Adipocyte (in vitro differentiated cells): Measurements from ENCODE around the gene SRP68.

Source experiments
- DNase-seq: peaks from one replicate; pipeline ENCODE4 v3.0.0-alpha.2; 2015; ENCODE audit warnings: low read depth
- H3K27me3 ChIP-seq: replicated peaks from 2 replicates; pipeline ENCODE4 v1.7.0; 2013; ENCODE audit warnings: mild to moderate bottlenecking, low read length, moderate library complexity; ENCODE audit not compliant: control insufficient read depth, insufficient read depth
- H3K36me3 ChIP-seq: 2 replicates; pipeline ENCODE4 v1.7.0; 2013; ENCODE audit warnings: low read length, mild to moderate bottlenecking, moderate library complexity; ENCODE audit not compliant: control insufficient read depth, insufficient read depth, severe bottlenecking
- H3K4me1 ChIP-seq: 2 replicates; pipeline ENCODE4 v1.7.0; 2013; ENCODE audit warnings: mild to moderate bottlenecking, low read length, moderate library complexity; ENCODE audit not compliant: control insufficient read depth, insufficient read depth
- H3K4me3 ChIP-seq: 2 replicates; pipeline ENCODE4 v1.7.0; 2013; ENCODE audit warnings: mild to moderate bottlenecking, low read length, moderate library complexity
- H3K9ac ChIP-seq: 2 replicates; pipeline ENCODE4 v1.7.0; 2013; ENCODE audit warnings: mild to moderate bottlenecking, low read length, moderate library complexity
- H3K9me3 ChIP-seq: 2 replicates; pipeline ENCODE4 v1.7.0; 2013; ENCODE audit warnings: mild to moderate bottlenecking, low read length, moderate library complexity; ENCODE audit not compliant: control insufficient read depth

SRP68 gene

GRCh38 chr17:76008630-76009425 lies 63.5 kb downstream of the SRP68 start:
- peaks cover 20% of the 10 kb centered on the region for H3K4me1 ChIP-seq
- H3K4me3 ChIP-seq: no peak overlapping the region
- no peaks in the 10 kb centered on the region for H3K36me3 ChIP-seq
- no peaks in the 10 kb centered on the region for H3K9me3 ChIP-seq
- no peak overlapping the region for H3K9ac ChIP-seq
- H3K27me3 ChIP-seq: peaks cover 12% of the 10 kb centered on the region
- DNase-seq: no peak

GRCh38 chr17:76008208-76008607 lies 64.1 kb downstream of the SRP68 start:
- no peak for DNase-seq
- no peak overlapping the region for H3K4me3 ChIP-seq
- H3K36me3 ChIP-seq: no peaks in the 10 kb centered on the region
- peaks cover 12% of the 10 kb centered on the region for H3K27me3 ChIP-seq
- H3K9ac ChIP-seq: no peak overlapping the region
- no peaks in the 10 kb centered on the region for H3K9me3 ChIP-seq
- peaks cover 26% of the 10 kb centered on the region for H3K4me1 ChIP-seq

GRCh38 chr17:76007850-76008165 lies 64.5 kb downstream of the SRP68 start:
- Histone ChIP-seq H3K4me3 (no peak overlapping the region), H3K36me3 (no peaks in the 10 kb centered on the region), H3K9me3 (no peaks in the 10 kb centered on the region), H3K27me3 (peaks cover 12% of the 10 kb centered on the region), H3K4me1 (peaks cover 30% of the 10 kb centered on the region), H3K9ac (no peak overlapping the region)
- no peak for DNase-seq

- Histone ChIP-seq H3K27me3 (peaks cover 12% of the 10 kb centered on the region), H3K4me3 (no peak overlapping the region), H3K36me3 (no peaks in the 10 kb centered on the region), H3K9me3 (no peaks in the 10 kb centered on the region), H3K4me1 (peaks cover 30% of the 10 kb centered on the region), H3K9ac (no peak overlapping the region)
- no peak for DNase-seq
Observed at GRCh38 chr17:76007131-76007849, 65.0 kb downstream of the SRP68 start.

GRCh38 chr17:76005263-76006149 lies 66.8 kb downstream of the SRP68 start:
- peak; percentile 91 for DNase-seq
- Histone ChIP-seq H3K36me3 (no peaks in the 10 kb centered on the region), H3K4me1 (peaks cover 30% of the 10 kb centered on the region), H3K9ac (peak overlapping the region; percentile 67), H3K9me3 (no peaks in the 10 kb centered on the region), H3K4me3 (no peak overlapping the region), H3K27me3 (peaks cover 11% of the 10 kb centered on the region)

GRCh38 chr17:76004750-76005262 lies 67.5 kb downstream of the SRP68 start:
- peak; percentile 39 for DNase-seq
- Histone ChIP-seq H3K4me3 (no peak overlapping the region), H3K36me3 (peaks cover 2% of the 10 kb centered on the region), H3K4me1 (peaks cover 34% of the 10 kb centered on the region), H3K27me3 (peaks cover 4% of the 10 kb centered on the region), H3K9ac (peak overlapping the region; percentile 67), H3K9me3 (no peaks in the 10 kb centered on the region)

- Histone ChIP-seq H3K9ac (peak overlapping the region; percentile 67), H3K9me3 (no peaks in the 10 kb centered on the region), H3K4me3 (no peak overlapping the region), H3K36me3 (peaks cover 2% of the 10 kb centered on the region), H3K27me3 (no peaks in the 10 kb centered on the region), H3K4me1 (peaks cover 37% of the 10 kb centered on the region)
- DNase-seq: no peak
Observed at GRCh38 chr17:76003915-76004314, 68.4 kb downstream of the SRP68 start.

GRCh38 chr17:76002100-76002499 lies 70.2 kb downstream of the SRP68 start:
- Histone ChIP-seq H3K9ac (no peak overlapping the region), H3K4me1 (peaks cover 55% of the 10 kb centered on the region), H3K4me3 (no peak overlapping the region), H3K27me3 (no peaks in the 10 kb centered on the region), H3K36me3 (peaks cover 2% of the 10 kb centered on the region), H3K9me3 (no peaks in the 10 kb centered on the region)
- DNase-seq: no peak

- H3K27me3 ChIP-seq: no peaks in the 10 kb centered on the region
- H3K36me3 ChIP-seq: peaks cover 2% of the 10 kb centered on the region
- H3K9me3 ChIP-seq: no peaks in the 10 kb centered on the region
- H3K9ac ChIP-seq: no peak within 1 kb of the TSS
- no peak for DNase-seq
- no peak within 1 kb of the TSS for H3K4me3 ChIP-seq
- H3K4me1 ChIP-seq: peaks cover 62% of the 10 kb centered on the region
Observed at GRCh38 chr17:76000755-76001521, 71.4 kb downstream of the SRP68 start, which contains the start of gene CDK3. Gene CDK3, plus strand, starts transcription at chr17:76000855. Its CDS starts 571 bp downstream, at chr17:76001426.

GRCh38 chr17:76000016-76000754 lies 72.1 kb downstream of the SRP68 start:
- Histone ChIP-seq H3K27me3 (no peaks in the 10 kb centered on the region), H3K4me1 (peaks cover 56% of the 10 kb centered on the region), H3K4me3 (no peak overlapping the region), H3K9ac (no peak overlapping the region), H3K9me3 (no peaks in the 10 kb centered on the region), H3K36me3 (peaks cover 2% of the 10 kb centered on the region)
- DNase-seq: peak; percentile 52
